Caco-2 (cell line): ENCODE measurements around the gene RBPMS2. TPM values are rescaled to one million over a fixed set of nuclear protein-coding genes. Genes with fewer than 3 reads are reported as not detected.

Source experiments
- BruUV-seq: library from RNA; stranded (reverse); fragments of 400-500 nt; replicated peaks from 2 replicates; lab custom pipeline; 2021; lab: Mats Ljungman, UMichigan
- CTCF ChIA-PET: fragments of 300-600 bp; sonication (Branson Sonifier 250); formaldehyde crosslinking; loops from one replicate; lab custom pipeline; 2022; ENCODE audit warnings: antibody characterized with exemption; lab: Charles Lee
- POLR2A ChIA-PET: fragments of 300-600 bp; sonication (Branson Sonifier 250); formaldehyde crosslinking; loops from one replicate; lab custom pipeline; 2022; ENCODE audit warnings: antibody characterized with exemption; lab: Charles Lee
- DNase-seq, 2 experiments: peaks; one replicate each; pipeline versions ENCODE4 v3.0.0 to v3.0.0-alpha.2; 2020 to 2022
- H3K27me3 ChIP-seq: replicated peaks from 2 replicates; pipeline ENCODE4 v1.6.0; 2011; ENCODE audit warnings: low read length; ENCODE audit not compliant: control insufficient read depth, insufficient read depth
- H3K36me3 ChIP-seq: 2 replicates; pipeline ENCODE4 v1.5.1; 2011; ENCODE audit warnings: low read length; ENCODE audit not compliant: control insufficient read depth, insufficient read depth
- H3K4me1 ChIP-seq: fragments of 250-450 bp; sonication (Bioruptor Pico); 2 replicates; pipeline ENCODE4 v1.5.1; 2020; ENCODE audit warnings: mild to moderate bottlenecking
- H3K4me3 ChIP-seq: 2 replicates; pipeline ENCODE4 v1.5.1; 2011; ENCODE audit warnings: low read depth, mild to moderate bottlenecking, control low read depth, low read length
- H3K9me3 ChIP-seq: fragments of 250-450 bp; sonication (Bioruptor Pico); 2 replicates; pipeline ENCODE4 v1.5.1; 2020; ENCODE audit warnings: mild to moderate bottlenecking, moderate library complexity
- H3K27ac Mint-ChIP-seq: one replicate; pipeline ENCODE4 v1.8.0; 2022; ENCODE audit warnings: mixed read lengths; ENCODE audit not compliant: unreplicated experiment
- H3K27me3 Mint-ChIP-seq: one replicate; pipeline ENCODE4 v1.8.0; 2022; ENCODE audit warnings: mixed read lengths; ENCODE audit not compliant: insufficient read depth, unreplicated experiment
- H3K36me3 Mint-ChIP-seq: one replicate; pipeline ENCODE4 v1.8.0; 2022; ENCODE audit warnings: mild to moderate bottlenecking, mixed read lengths; ENCODE audit not compliant: insufficient read depth, unreplicated experiment
- H3K4me1 Mint-ChIP-seq: one replicate; pipeline ENCODE4 v1.8.0; 2022; ENCODE audit warnings: low read depth, mixed read lengths; ENCODE audit not compliant: unreplicated experiment
- H3K4me3 Mint-ChIP-seq: one replicate; pipeline ENCODE4 v1.8.0; 2022; ENCODE audit warnings: mild to moderate bottlenecking, moderate library complexity, mixed read lengths; ENCODE audit not compliant: unreplicated experiment
- H3K9me3 Mint-ChIP-seq: one replicate; pipeline ENCODE4 v1.8.0; 2022; ENCODE audit warnings: mixed read lengths; ENCODE audit not compliant: unreplicated experiment
- intact Hi-C: fragments of 100-400 bp; cut with micrococcal nuclease; formaldehyde crosslinking; loops from one replicate; pipeline ENCODE4 v1.10.0; 2022; ENCODE audit not compliant: unreplicated experiment
- total RNA-seq: library from RNA; stranded (reverse); gene quantifications from 2 replicates; pipeline ENCODE4 v1.2.3, GENCODE V29; 2022
- TF ChIP-seq, protein P1 (sequence below), 2 experiments: fragments of 200-600 bp in 1 of 2; IDR thresholded peaks; 1 replicate in 1 of 2; 2 replicates in 1 of 2; pipeline versions ENCODE4 v1.5.1 to v1.8.0; 2011 to 2022; ENCODE audit warnings: antibody characterized with exemption in 1 of 2, control low read depth in 1 of 2, inconsistent platforms in 1 of 2, low read depth in 1 of 2, low read length in 1 of 2, mild to moderate bottlenecking in 1 of 2, moderate library complexity in 1 of 2; ENCODE audit not compliant: insufficient read depth in 1 of 2, severe bottlenecking in 1 of 2, unreplicated experiment in 1 of 2

RBPMS2 gene
- total RNA-seq, 1 experiment from 2014 or later = 9.3 TPM

DNA sequence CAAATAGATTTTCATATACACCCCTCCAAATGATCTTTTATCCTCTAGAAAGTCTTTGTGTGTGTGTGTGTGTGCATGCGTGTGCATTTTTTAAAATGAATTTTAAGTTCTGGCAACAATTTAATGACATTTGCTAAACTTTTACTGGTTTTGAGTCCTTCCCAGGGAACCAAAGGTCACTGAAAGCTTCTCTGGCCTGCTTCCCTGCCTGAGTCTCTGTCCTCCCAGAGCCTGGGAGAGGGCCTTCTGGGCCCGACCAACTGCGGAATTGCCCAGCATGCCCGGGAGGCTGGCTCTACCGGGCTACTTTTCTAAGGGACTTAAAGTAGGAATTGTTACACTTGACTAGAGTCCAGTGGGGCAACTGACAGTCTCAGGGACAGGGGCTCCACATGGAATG, 7.4 kb upstream of the RBPMS2 start:
- H3K36me3 Mint-ChIP-seq = no peaks in the 10 kb centered on the region
- Histone ChIP-seq H3K9me3 (no peaks in the 10 kb centered on the region), H3K4me3 (no peak overlapping the region), H3K27me3 (no peaks in the 10 kb centered on the region), H3K36me3 (no peaks in the 10 kb centered on the region), H3K4me1 (no peaks in the 10 kb centered on the region)
- BruUV-seq = no TSS peak
- H3K27ac Mint-ChIP-seq = no peak overlapping the region
- no peaks in the 10 kb centered on the region for H3K4me1 Mint-ChIP-seq
- ChIA-PET POLR2A (no interaction called here), CTCF (interaction anchor here (1.2 kb wide), 1 partner anchor 28 kb away, joined by 3 read pairs; no protein-coding TSS in a partner anchor)
- peaks cover 3% of the 10 kb centered on the region for H3K27me3 Mint-ChIP-seq
- no peak overlapping the region for H3K4me3 Mint-ChIP-seq
- intact Hi-C loops = no loop called here
- H3K9me3 Mint-ChIP-seq = no peaks in the 10 kb centered on the region
- TF ChIP-seq, protein P1, sequence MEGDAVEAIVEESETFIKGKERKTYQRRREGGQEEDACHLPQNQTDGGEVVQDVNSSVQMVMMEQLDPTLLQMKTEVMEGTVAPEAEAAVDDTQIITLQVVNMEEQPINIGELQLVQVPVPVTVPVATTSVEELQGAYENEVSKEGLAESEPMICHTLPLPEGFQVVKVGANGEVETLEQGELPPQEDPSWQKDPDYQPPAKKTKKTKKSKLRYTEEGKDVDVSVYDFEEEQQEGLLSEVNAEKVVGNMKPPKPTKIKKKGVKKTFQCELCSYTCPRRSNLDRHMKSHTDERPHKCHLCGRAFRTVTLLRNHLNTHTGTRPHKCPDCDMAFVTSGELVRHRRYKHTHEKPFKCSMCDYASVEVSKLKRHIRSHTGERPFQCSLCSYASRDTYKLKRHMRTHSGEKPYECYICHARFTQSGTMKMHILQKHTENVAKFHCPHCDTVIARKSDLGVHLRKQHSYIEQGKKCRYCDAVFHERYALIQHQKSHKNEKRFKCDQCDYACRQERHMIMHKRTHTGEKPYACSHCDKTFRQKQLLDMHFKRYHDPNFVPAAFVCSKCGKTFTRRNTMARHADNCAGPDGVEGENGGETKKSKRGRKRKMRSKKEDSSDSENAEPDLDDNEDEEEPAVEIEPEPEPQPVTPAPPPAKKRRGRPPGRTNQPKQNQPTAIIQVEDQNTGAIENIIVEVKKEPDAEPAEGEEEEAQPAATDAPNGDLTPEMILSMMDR (IDR thresholded peaks at IDR 0.05; ENCODE audit: insufficient read depth in 1 of 2, low read depth in 1 of 2, low read length in 1 of 2, severe bottlenecking in 1 of 2, unreplicated experiment in 1 of 2) = no peak
- DNase-seq = no peak

GRCh38 chr15:64781299-64781698, 5.9 kb upstream of the RBPMS2 start:
- Mint-ChIP-seq H3K4me1 (no peaks in the 10 kb centered on the region), H3K9me3 (no peaks in the 10 kb centered on the region), H3K4me3 (no peak overlapping the region), H3K36me3 (no peaks in the 10 kb centered on the region), H3K27me3 (peaks cover 3% of the 10 kb centered on the region), H3K27ac (no peak overlapping the region)
- no TSS peak for BruUV-seq
- POLR2A ChIA-PET = no interaction called here
- CTCF ChIA-PET = interaction anchor here (0.5 kb wide), 1 partner anchor 404 kb away, joined by 4 read pairs; the partner anchor contains the start of gene CLPX
- no peak for DNase-seq
- intact Hi-C loops = no loop called here
- Histone ChIP-seq H3K36me3 (no peaks in the 10 kb centered on the region), H3K27me3 (no peaks in the 10 kb centered on the region), H3K4me1 (no peaks in the 10 kb centered on the region), H3K4me3 (no peak overlapping the region), H3K9me3 (no peaks in the 10 kb centered on the region)
- TF ChIP-seq, protein P1 (IDR thresholded peaks at IDR 0.05; ENCODE audit: insufficient read depth in 1 of 2, low read depth in 1 of 2, low read length in 1 of 2, severe bottlenecking in 1 of 2, unreplicated experiment in 1 of 2) = no peak

DNA sequence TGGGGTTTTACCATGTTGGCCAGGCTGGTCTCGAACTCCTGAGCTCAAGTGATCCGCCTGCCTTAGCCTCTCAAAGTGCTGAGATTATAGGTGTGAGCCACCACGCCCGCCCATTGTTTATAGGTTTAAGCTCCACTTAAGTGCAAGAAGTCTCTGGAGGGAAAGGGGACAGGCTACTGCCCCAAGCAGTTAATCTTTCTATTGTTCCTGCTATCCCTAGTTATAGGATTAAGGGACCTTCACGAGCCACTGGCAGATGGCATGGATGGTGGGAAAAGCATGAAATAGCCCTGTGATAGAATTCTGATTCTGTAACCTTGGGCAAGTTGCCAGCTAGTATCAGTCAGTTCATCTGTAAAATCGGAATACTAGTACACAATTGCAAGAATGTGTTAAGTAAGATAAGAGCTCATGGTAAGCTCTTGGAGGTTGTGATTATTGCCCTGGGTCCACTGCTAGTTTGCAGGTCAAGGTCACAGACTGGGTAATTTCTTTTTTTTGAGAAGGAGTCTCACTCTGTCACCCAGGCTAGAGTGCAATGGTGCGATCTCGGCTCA, 5.3 kb upstream of the RBPMS2 start:
- Mint-ChIP-seq H3K4me1 (no peaks in the 10 kb centered on the region), H3K27me3 (peaks cover 3% of the 10 kb centered on the region), H3K9me3 (no peaks in the 10 kb centered on the region), H3K4me3 (no peak overlapping the region), H3K36me3 (no peaks in the 10 kb centered on the region), H3K27ac (no peak overlapping the region)
- BruUV-seq = no TSS peak
- DNase-seq = no peak
- TF ChIP-seq, protein P1 (IDR thresholded peaks at IDR 0.05; ENCODE audit: insufficient read depth in 1 of 2, low read depth in 1 of 2, low read length in 1 of 2, severe bottlenecking in 1 of 2, unreplicated experiment in 1 of 2) = no peak
- Histone ChIP-seq H3K27me3 (no peaks in the 10 kb centered on the region), H3K36me3 (no peaks in the 10 kb centered on the region), H3K9me3 (no peaks in the 10 kb centered on the region), H3K4me1 (no peaks in the 10 kb centered on the region), H3K4me3 (no peak overlapping the region)
- ChIA-PET CTCF (no interaction called here), POLR2A (no interaction called here)
- intact Hi-C loops = no loop called here
